OCI-LY1 (cell line): ENCODE measurements around the gene ECSIT.

ENCODE experiments used
- H2AFZ ChIP-seq: fragments of 200-600 bp; sonication (generic), shearing (Covaris generic); 2 replicates; pipeline ENCODE4 v1.6.0; 2014; ENCODE audit warnings: antibody characterized with exemption, mild to moderate bottlenecking, low read length
- H3F3A ChIP-seq: fragments of 200-600 bp; sonication (generic), shearing (Covaris generic); 2 replicates; pipeline ENCODE4 v1.6.0; 2014; ENCODE audit warnings: mild to moderate bottlenecking, antibody characterized with exemption, low read length, moderate library complexity; ENCODE audit not compliant: insufficient read depth
- H3K27ac ChIP-seq: fragments of 200-600 bp; sonication (generic); 2 replicates; pipeline ENCODE4 v1.5.1; 2014; ENCODE audit warnings: low read length, mixed run types, mild to moderate bottlenecking, low read depth; ENCODE audit not compliant: poor library complexity, severe bottlenecking
- H3K27me3 ChIP-seq: fragments of 200-600 bp; sonication (generic); 2 replicates; pipeline ENCODE4 v1.6.0; 2014; ENCODE audit warnings: antibody characterized with exemption, mild to moderate bottlenecking, low read length, moderate library complexity; ENCODE audit not compliant: insufficient read depth
- H3K36me3 ChIP-seq: fragments of 200-600 bp; sonication (generic); 2 replicates; pipeline ENCODE4 v1.6.1; 2014; ENCODE audit warnings: mild to moderate bottlenecking, antibody characterized with exemption, low read length, moderate library complexity, mixed read lengths; ENCODE audit not compliant: insufficient read depth
- H3K4me1 ChIP-seq: fragments of 200-600 bp; sonication (generic); 2 replicates; pipeline ENCODE4 v1.5.1; 2014; ENCODE audit warnings: mild to moderate bottlenecking, low read length, moderate library complexity; ENCODE audit not compliant: insufficient read depth, severe bottlenecking
- H3K4me2 ChIP-seq: fragments of 200-600 bp; sonication (generic), shearing (Covaris generic); 2 replicates; pipeline ENCODE4 v1.6.1; 2014; ENCODE audit warnings: low read length
- H3K4me3 ChIP-seq: fragments of 200-600 bp; sonication (generic); 2 replicates; pipeline ENCODE4 v1.5.1; 2014; ENCODE audit warnings: low read length, low read depth, mild to moderate bottlenecking, mixed read lengths; ENCODE audit not compliant: poor library complexity, severe bottlenecking
- H3K79me2 ChIP-seq: fragments of 200-600 bp; shearing (Covaris generic); 2 replicates; pipeline ENCODE4 v1.6.1; 2016; ENCODE audit warnings: mixed run types, low read length, mixed read lengths; ENCODE audit not compliant: insufficient read depth
- H3K9ac ChIP-seq: fragments of 200-600 bp; sonication (generic), shearing (Covaris generic); 2 replicates; pipeline ENCODE4 v1.6.1; 2014; ENCODE audit warnings: mild to moderate bottlenecking, low read length, mixed read lengths
- H3K9me2 ChIP-seq: fragments of 200-600 bp; sonication (generic), shearing (Covaris generic); 2 replicates; pipeline ENCODE4 v1.6.1; 2014; ENCODE audit warnings: low read depth, mild to moderate bottlenecking, low read length, mixed read lengths
- H3K9me3 ChIP-seq: fragments of 200-600 bp; shearing (Covaris generic); 2 replicates; pipeline ENCODE4 v1.6.1; 2014; ENCODE audit warnings: low read length, mixed read lengths
- H4K20me1 ChIP-seq: fragments of 200-600 bp; sonication (generic), shearing (Covaris generic); 2 replicates; pipeline ENCODE4 v1.6.0; 2016; ENCODE audit warnings: mild to moderate bottlenecking, low read length; ENCODE audit not compliant: insufficient read depth
- EZH2 ChIP-seq: fragments of 200-600 bp; sonication (generic), shearing (Covaris generic); IDR thresholded peaks from 2 replicates; pipeline ENCODE4 v1.8.0; 2017; ENCODE audit warnings: borderline replicate concordance, mixed run types, mild to moderate bottlenecking, antibody characterized with exemption, low read length, moderate library complexity, mixed read lengths
- TF ChIP-seq, protein P1 (sequence below): fragments of 200-600 bp; sonication (generic), shearing (Covaris generic); IDR thresholded peaks from 2 replicates; pipeline ENCODE4 v1.5.1; 2017; ENCODE audit warnings: mild to moderate bottlenecking, antibody characterized with exemption, low read length, moderate library complexity, mixed read lengths

ECSIT gene

DNA sequence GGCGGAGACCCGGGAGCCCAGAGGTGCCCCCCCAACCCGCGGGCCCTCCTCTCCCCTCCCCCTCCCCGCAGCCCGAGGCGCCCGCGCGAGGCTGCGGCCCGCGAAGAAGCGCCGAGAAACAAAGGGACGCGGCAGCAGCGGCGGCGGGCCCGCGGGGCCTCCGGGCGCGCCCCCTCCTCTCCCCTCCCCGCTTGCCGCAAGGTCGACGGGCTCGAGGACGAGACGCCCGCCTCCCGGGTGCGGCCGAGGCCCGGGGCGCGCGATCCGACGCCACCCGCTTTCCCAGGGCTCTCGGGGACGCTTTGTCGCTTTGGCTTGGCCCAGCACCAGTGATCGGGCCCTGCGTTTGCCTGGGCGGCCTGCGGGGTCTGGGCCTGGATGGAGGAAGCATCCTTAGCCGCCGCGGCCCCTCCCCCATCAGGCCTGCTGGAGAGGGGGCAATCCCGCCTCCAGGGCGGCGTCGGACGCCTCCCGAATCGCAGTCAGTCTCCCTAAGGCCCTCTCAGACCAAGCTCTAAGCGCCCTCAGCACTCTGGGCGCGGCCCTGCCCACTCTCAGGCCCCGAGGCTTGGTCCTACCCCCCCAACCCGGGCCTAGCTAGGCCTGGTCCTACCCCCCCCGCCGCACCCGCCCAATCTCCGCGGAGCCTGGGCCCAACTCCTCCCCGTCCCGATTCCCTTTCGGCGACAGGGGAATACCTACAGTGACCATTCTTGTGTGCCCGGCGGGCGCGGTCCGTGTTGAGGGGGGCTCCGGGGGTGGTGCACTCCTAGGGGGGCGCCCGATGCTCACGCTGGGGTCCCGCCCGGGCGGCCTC lies 48.8 kb downstream of the ECSIT start:
- Histone ChIP-seq H3K4me2 (no peak overlapping the region), H2AFZ (no peak overlapping the region), H3K27ac (no peak overlapping the region), H3K4me3 (no peak overlapping the region), H3F3A (no peaks in the 10 kb centered on the region), H3K9ac (no peak overlapping the region), H3K9me3 (no peaks in the 10 kb centered on the region), H3K4me1 (peaks cover 19% of the 10 kb centered on the region), H3K36me3 (no peaks in the 10 kb centered on the region), H3K79me2 (no peaks in the 10 kb centered on the region), H3K27me3 (no peaks in the 10 kb centered on the region), H3K9me2 (no peaks in the 10 kb centered on the region), H4K20me1 (no peaks in the 10 kb centered on the region)
- TF ChIP-seq, protein P1, sequence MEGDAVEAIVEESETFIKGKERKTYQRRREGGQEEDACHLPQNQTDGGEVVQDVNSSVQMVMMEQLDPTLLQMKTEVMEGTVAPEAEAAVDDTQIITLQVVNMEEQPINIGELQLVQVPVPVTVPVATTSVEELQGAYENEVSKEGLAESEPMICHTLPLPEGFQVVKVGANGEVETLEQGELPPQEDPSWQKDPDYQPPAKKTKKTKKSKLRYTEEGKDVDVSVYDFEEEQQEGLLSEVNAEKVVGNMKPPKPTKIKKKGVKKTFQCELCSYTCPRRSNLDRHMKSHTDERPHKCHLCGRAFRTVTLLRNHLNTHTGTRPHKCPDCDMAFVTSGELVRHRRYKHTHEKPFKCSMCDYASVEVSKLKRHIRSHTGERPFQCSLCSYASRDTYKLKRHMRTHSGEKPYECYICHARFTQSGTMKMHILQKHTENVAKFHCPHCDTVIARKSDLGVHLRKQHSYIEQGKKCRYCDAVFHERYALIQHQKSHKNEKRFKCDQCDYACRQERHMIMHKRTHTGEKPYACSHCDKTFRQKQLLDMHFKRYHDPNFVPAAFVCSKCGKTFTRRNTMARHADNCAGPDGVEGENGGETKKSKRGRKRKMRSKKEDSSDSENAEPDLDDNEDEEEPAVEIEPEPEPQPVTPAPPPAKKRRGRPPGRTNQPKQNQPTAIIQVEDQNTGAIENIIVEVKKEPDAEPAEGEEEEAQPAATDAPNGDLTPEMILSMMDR: no peak

DNA sequence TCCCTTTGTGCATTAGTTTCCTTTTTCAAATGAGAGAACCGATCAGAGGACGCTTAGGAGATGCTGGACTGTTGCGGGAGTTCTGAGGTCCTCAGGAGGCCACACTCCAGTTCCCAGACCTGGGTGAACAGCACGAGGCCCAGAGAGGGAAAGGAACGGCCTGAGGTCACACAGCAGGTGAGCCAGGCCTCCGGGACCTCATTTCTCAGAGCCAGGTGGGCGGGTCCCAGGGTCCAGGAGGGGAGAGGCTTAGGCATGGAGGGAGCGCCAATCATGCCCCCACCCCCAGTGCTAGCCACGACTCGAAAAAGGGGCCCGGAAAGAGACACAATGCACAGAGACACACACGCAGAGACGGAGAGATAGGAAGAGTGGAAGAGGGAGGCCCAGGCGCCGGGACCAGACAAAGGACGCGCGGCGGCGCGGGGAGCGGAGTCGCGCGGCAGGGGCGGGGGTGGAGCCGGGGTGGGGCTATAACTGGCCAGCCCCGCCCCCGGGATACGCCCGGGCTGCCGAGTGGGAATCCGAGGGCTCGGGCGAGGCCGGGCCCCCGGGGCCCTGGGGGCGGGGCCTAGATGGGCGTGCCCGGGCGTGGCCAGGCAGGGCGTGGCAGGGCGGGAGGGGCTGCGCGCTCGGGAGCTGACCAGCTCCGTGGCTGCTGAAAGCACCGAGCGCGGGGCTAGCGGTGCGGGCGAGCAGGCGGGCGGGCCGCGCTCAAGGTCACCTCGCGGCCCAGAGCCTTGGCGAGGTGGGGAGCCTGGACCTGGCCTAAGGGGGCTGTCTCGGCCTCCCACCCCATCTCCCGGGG lies 49.6 kb downstream of the ECSIT start:
- Histone ChIP-seq H3K9me3 (no peaks in the 10 kb centered on the region), H3K9ac (no peak overlapping the region), H4K20me1 (no peaks in the 10 kb centered on the region), H3K36me3 (no peaks in the 10 kb centered on the region), H3K4me2 (no peak overlapping the region), H3K79me2 (no peaks in the 10 kb centered on the region), H3K4me1 (peaks cover 19% of the 10 kb centered on the region), H3K9me2 (no peaks in the 10 kb centered on the region), H3F3A (no peaks in the 10 kb centered on the region), H3K4me3 (no peak overlapping the region), H2AFZ (no peak overlapping the region), H3K27me3 (no peaks in the 10 kb centered on the region), H3K27ac (no peak overlapping the region)
- TF ChIP-seq EZH2: no peak
- TF ChIP-seq, protein P1: no peak

DNA sequence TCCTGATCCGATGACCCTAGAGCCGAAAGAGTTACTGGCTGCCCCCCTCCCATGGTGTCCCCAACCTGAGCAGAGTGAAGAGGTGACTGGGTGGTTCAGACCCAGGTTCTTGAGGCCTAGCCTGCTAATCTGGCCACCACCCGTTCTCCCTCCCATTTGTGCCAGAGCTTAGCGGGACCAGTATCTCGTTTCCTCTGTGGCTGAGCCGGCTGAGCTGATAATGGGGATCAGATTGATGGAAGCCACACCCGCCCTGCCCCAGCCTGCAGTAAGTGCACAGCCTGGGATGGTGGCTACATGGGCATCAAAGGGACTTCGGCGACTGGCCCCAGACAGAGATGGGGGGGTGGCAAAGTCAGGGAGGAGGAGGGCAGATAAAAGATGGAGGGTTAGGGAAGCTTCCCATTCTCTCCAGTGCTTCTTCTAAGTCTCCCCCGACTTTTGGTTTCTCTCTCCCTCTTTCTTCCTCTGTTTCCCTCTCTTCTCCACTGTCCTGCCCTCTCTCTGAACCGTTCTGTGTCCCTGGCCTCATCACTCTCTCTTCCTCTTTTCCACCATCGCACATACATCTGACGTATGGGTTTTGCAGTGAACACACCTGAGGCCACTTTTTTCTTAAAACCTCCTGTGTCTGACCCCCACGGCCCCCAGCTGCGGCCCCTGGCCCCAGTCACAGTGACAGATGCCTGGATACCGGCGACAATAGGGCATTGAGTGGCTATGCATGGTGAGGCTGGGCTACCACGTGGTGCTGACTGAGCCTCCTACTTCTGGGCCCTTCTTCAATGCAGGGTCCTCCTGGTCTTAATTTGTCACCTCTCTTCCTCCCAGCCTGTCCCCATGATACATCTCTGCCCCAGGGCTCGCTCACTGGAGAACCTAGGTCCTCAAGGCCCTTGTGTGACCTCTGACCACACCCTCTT lies 50.5 kb downstream of the ECSIT start:
- Histone ChIP-seq H3F3A (no peaks in the 10 kb centered on the region), H3K79me2 (no peaks in the 10 kb centered on the region), H3K9me3 (no peaks in the 10 kb centered on the region), H3K27me3 (no peaks in the 10 kb centered on the region), H3K27ac (no peak overlapping the region), H2AFZ (no peak overlapping the region), H3K4me2 (no peak overlapping the region), H3K4me1 (peaks cover 19% of the 10 kb centered on the region), H3K36me3 (no peaks in the 10 kb centered on the region), H3K4me3 (no peak overlapping the region), H4K20me1 (no peaks in the 10 kb centered on the region), H3K9ac (no peak overlapping the region), H3K9me2 (no peaks in the 10 kb centered on the region)
- TF ChIP-seq EZH2: no peak
- TF ChIP-seq, protein P1: no peak
